CD4-positive, alpha-beta T cell treated with Interleukin-2 at 100 ng/mL for 4 hours (primary cell): Measurements from ENCODE around the gene CECR2.
"Not testable (repeated sequence)": the region's sequence is repeated elsewhere in the genome, so short reads cannot be mapped to it uniquely, and the experiment has no call there.

Experiments
- DNase-seq: peaks from one replicate; pipeline ENCODE4 v3.0.0-alpha.2; 2020; ENCODE audit warnings: low spot score

Gene CECR2

DNA sequence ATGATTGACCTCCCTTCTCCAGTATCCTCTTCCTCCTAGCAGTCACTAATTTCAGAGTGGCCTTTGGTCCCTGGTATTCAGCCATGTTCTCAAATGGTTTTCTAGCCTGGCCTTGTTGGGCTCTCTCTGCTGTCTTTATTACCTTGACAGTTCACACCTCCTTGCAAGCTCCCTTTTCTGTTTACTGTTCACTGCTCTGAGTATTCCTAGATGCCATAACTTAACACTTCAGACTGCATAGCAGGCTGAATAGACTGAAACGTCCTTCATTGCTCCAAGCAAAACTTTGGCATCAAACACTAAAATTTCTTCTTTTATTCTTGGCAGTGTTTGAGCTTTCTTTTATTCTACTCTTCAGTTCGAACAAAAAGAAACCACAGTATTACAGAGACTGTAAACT is 144.4 kb downstream of the CECR2 start:
- no peak for DNase-seq

DNA sequence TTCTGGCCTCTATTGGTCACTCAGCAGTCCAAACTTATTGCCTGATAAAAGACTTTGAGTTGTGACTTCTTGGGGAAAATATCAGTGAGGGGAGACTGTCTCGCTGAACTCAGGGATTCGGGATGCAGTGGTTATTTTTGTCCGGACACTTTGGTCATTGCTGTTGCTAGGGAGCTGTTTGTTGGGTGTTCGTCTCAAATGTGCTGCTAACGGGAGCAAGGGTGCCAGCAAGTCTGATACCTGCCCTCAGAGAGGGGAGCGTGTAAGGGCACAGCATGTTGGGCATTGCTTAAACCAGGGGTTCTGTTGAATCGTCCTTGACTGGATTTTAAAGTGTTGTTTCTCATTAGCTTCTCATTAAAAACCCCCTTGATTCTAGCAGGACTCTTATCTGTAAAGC is 144.8 kb downstream of the CECR2 start:
- no peak for DNase-seq

GRCh38 chr22:17518406-17518805 is 149.1 kb downstream of the CECR2 start:
- DNase-seq = no peak

DNA sequence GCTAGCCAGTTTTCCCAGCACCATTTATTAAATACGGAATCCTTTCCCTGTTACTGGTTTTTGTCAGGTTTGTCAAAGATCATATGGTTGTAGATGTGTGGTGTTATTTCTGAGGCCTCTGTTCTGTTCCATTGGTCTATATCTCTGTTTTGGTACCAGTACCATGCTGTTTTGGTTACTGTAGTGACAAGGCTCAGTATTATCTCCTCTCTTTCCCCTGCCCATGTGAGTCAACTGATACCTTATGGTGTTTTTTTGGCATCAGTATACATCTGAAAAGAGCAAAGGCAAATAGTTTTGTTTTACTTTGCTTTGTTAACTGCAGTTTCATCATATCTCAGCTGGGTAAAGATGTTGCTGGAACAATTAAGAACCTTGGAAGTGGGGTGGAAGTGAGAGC is 152.7 kb downstream of the CECR2 start:
- not testable (repeated sequence) for DNase-seq

GRCh38 chr22:17523925-17524324 is 154.7 kb downstream of the CECR2 start:
- no peak for DNase-seq

DNA sequence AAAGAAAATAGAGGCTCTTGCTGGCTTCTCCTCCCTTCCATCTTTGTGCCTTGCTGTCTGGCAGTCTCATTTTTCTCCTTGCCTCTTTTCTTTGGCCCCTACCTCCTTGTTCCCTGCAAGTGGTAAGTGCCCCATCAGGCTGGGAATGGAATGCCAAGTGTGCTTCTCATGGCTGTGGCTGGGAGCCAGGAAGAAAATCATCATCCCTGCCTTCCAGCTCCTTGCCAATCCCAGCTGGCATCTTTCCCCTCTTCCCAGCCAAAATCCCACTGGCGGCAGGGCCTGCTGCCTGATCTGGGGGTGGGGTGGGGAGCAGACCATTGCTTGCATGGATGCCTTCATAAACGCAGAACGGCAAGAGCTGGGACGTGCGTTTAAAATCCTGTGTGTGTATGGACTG is 167.0 kb downstream of the CECR2 start:
- no peak for DNase-seq

- DNase-seq = no peak
Measured at GRCh38 chr22:17537155-17537554, 167.9 kb downstream of the CECR2 start.

DNA sequence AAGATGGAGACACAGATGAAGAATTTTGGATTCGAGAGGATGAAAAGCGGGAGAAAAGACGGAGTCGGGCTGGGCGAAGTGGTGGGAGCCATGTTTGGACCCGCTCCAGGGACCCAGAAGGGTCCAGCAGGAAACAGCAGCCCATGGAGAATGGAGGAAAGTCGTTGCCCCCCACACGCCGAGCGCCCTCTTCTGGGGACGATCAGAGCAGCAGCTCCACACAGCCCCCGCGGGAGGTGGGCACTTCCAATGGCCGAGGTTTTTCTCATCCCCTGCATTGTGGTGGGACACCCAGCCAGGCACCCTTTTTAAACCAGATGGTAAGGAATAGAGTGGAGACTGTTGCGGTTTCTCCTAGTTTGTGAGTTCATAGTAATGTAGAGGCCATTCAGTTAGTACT is 171.2 kb downstream of the CECR2 start:
- no peak for DNase-seq

DNA sequence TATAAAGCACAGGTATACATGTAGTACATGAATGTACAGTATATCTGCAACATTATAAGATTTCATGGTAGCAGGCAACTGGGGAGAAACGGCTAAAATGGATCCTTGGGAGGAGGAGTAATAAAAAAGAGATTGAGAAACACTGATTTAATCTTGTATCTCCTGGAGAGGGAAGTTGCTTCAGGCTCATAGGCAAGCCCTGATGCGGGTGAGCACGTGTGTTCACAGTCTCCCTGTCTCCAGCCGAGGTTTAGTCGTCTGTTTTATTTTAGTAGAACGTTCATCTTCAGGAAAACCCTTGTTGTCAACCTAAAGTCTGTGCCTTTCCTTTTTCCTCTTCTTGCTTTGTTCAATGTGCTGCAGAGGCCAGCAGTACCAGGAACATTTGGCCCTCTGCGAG is 172.2 kb downstream of the CECR2 start:
- DNase-seq = no peak

- no peak for DNase-seq
Measured at GRCh38 chr22:17542452-17542851, 173.2 kb downstream of the CECR2 start.

DNA sequence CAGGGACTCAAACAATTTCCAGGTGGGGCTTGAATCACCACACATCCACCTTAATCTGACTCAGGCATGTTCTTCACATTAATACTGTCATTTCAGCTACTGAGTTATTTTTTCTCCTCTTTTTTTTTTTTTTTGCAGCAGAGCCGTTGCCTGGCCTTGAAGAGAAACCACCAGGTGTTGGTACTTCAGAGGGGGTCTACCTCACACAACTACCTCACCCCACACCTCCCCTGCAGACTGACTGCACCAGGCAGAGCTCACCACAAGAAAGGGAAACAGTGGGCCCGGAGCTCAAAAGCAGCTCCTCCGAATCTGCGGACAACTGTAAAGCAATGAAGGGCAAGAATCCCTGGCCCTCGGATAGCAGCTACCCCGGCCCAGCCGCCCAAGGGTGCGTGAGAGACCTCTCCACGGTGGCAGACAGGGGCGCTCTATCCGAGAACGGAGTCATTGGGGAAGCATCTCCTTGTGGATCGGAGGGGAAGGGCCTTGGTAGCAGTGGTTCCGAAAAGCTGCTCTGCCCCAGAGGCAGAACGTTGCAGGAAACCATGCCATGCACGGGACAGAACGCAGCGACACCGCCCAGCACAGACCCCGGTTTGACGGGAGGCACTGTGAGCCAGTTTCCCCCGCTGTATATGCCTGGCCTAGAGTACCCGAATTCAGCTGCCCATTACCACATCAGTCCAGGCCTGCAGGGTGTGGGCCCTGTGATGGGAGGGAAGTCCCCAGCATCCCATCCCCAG is 178.9 kb downstream of the CECR2 start:
- DNase-seq = no peak

DNA sequence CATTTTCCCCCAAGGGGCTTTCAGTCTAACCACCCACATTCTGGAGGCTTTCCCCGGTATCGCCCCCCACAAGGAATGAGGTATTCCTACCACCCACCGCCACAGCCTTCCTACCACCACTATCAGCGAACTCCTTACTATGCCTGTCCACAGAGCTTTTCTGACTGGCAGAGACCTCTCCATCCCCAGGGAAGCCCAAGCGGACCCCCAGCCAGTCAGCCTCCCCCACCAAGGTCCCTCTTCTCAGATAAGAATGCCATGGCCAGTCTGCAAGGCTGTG is 179.4 kb downstream of the CECR2 start:
- no peak for DNase-seq

- no peak for DNase-seq
Measured at GRCh38 chr22:17549183-17549582, 179.9 kb downstream of the CECR2 start.

DNA sequence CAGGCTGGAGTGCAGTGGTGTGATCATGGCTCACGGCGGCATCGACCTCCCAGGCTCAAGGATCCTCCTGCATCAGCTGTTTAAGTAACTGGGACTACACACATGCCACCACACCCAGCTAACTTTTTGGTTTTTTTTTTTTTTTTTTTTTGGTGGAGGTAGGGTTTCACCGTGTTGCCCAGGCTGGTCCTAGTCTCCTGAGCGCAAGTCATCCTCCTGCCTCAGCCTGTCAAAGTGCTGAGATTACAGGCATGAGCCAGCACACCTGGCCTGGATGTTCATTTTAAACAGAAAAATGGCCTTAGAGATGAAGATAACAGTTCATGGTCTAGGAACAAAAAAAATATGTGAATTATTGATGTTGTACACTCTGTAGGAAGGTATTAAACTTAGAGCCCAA is 180.4 kb downstream of the CECR2 start:
- no peak for DNase-seq

- DNase-seq = no peak
Measured at GRCh38 chr22:17552737-17553136, 183.5 kb downstream of the CECR2 start.

DNA sequence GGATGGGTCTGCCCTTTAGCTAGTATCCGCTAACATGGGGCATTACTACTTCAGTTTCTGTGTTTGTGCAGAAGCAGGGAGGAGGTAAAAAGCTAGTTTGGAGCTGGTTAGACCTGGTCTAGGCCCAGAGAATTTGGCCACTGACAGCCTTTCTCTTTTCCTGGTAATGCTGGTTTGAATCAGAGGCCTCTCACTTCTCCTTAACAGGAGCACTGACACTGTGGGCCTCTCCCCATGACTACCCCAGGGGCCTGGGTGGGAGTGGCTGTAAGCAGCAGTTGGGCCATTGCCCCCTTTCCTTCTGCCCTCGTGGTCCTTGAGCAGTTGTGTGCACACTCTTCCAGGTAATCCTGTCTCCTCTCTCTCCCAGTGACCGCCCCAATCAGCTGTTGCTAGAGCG is 185.6 kb downstream of the CECR2 start:
- DNase-seq = no peak

DNA sequence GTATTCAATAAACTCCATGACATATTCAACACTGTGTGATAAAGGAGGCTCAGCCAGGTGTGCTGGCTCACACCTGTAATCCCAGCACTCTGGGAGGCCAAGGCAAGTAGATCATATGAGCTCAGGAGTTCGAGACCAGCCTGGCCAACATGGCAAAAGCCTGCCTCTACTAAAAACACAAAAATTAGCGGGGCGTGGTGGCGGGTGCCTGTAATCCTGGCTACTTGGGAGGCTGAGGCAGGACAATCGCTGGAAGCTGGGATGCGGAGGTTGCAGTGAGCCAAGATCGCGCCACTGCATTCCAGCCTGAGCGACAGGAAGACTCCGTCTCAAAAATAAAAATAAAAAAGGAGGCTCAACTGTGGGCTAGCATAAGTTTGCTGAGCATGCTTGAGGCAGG is 189.9 kb downstream of the CECR2 start:
- no peak for DNase-seq

GRCh38 chr22:17562906-17563870 is 193.9 kb downstream of the CECR2 start, which contains the start of gene SLC25A18:
Gene SLC25A18 (plus strand): TSS chr22:17563498. CDS start chr22:17579945, 16,447 bp downstream.
- no peak for DNase-seq

- DNase-seq = no peak
Measured at GRCh38 chr22:17563936-17564391, 194.7 kb downstream of the CECR2 start.

DNA sequence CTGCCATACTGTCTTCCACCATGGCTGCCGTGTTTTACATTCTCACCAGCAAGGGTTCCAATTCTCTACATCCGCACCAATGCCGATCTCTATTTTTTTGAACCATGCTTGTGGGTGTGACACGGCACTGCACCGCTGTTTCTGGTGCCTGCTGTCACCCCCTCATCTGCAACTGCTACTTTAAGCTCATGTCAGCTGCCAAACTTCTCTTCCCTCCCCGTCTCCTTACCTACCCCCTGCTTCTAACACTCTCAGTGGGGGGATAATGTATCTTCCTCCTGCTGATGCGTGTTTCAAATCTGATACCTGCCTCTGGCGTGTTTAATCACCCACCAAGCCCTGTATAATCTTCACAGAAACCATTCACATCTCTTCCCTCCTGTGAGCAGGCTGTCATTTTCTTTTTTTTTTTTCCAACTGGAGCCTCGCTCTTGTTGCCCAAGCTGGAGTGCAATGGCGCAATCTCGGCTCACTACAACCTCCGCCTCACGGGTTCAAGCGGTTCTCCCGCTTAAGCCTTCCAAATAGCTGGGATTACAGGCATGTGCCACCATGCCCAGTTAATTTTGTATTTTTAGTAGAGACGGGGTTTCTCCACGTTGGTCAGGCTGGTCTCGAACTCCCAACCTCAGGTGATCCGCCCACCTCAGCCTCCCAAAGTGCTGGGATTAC is 196.9 kb downstream of the CECR2 start:
- not testable (repeated sequence) for DNase-seq

- no peak for DNase-seq
Measured at GRCh38 chr22:17566776-17567175, 197.5 kb downstream of the CECR2 start.

GRCh38 chr22:17569971-17570511 is 200.8 kb downstream of the CECR2 start:
- DNase-seq = no peak
